Measurements from ENCODE around the gene LXN. TPM values are rescaled to one million over a fixed set of nuclear protein-coding genes. Genes with fewer than 3 reads are reported as not detected.
A peak's percentile ranks its signal among the peaks of the same experiment; 100 is the strongest.
"Not testable (repeated sequence)": the region's sequence is repeated elsewhere in the genome, so short reads cannot be mapped to it uniquely, and the experiment has no call there.

The LXN gene
- 4.8 TPM for polyA plus RNA-seq (2013, experiment 1 of 2; ENCODE audit: insufficient read length)
- 5.4 TPM for polyA plus RNA-seq (2013, experiment 2 of 2; ENCODE audit: insufficient read length)

GRCh38 chr3:158672215-158673176 lies at the start of gene LXN:
LXN (minus strand) TSS chr3:158672648; CDS start chr3:158672478, 170 bp downstream.
- peak; percentile 74 for DNase-seq

- DNase-seq = no peak
Observed at GRCh38 chr3:158722108-158722507, 49.7 kb upstream of the LXN start.

GRCh38 chr3:158718490-158719170 lies 46.2 kb upstream of the LXN start:
- peak; percentile 86 for DNase-seq

GRCh38 chr3:158717576-158717975 lies 45.1 kb upstream of the LXN start:
- DNase-seq = no peak

GRCh38 chr3:158713094-158713499 lies 40.6 kb upstream of the LXN start:
- peak; percentile 92 for DNase-seq

- no peak for DNase-seq
Observed at GRCh38 chr3:158712443-158712842, 40.0 kb upstream of the LXN start.

- DNase-seq = peak; percentile 95
Observed at GRCh38 chr3:158711886-158712285, 39.4 kb upstream of the LXN start.

GRCh38 chr3:158710601-158711000 lies 38.2 kb upstream of the LXN start:
- DNase-seq = no peak

GRCh38 chr3:158709666-158710083 lies 37.2 kb upstream of the LXN start:
- DNase-seq = peak; percentile 100

GRCh38 chr3:158703566-158703965 lies 31.1 kb upstream of the LXN start:
- peak; percentile 26 for DNase-seq

GRCh38 chr3:158702815-158703481 lies 30.5 kb upstream of the LXN start:
- DNase-seq = peak; percentile 90

GRCh38 chr3:158701420-158702065 lies 29.1 kb upstream of the LXN start:
- DNase-seq = peak; percentile 71

GRCh38 chr3:158700559-158700958 lies 28.1 kb upstream of the LXN start:
- DNase-seq = no peak

GRCh38 chr3:158696618-158697017 lies 24.2 kb upstream of the LXN start:
- DNase-seq = no peak

- DNase-seq = not testable (repeated sequence)
Observed at GRCh38 chr3:158693866-158694456, 21.5 kb upstream of the LXN start.

GRCh38 chr3:158685159-158685558 lies 12.7 kb upstream of the LXN start:
- peak; percentile 69 for DNase-seq

GRCh38 chr3:158683230-158683962 lies 10.9 kb upstream of the LXN start:
- peak; percentile 81 for DNase-seq

GRCh38 chr3:158680861-158681260 lies 8.4 kb upstream of the LXN start:
- no peak for DNase-seq

- DNase-seq = peak; percentile 48
Observed at GRCh38 chr3:158679547-158680000, 7.1 kb upstream of the LXN start.

- no peak for DNase-seq
Observed at GRCh38 chr3:158678687-158679086, 6.2 kb upstream of the LXN start.

GRCh38 chr3:158671821-158672214 lies 630 bp downstream of the LXN start:
- no peak for DNase-seq

All from fibroblast of skin of back (primary cell).